ENCODE measurements around the gene TAC4. TPM values are rescaled to one million over a fixed set of nuclear protein-coding genes. Genes with fewer than 3 reads are reported as not detected.
"Not testable (repeated sequence)": the region's sequence is repeated elsewhere in the genome, so short reads cannot be mapped to it uniquely, and the experiment has no call there.

Gene TAC4
- total RNA-seq, 3 donors from 2014 or later (not counting 1 experiment from before 2014, with no cell fraction given): not detected

GRCh38 chr17:49832840-49833599 is 14.8 kb downstream of the TAC4 start:
- 69% methylated on average over 7 of the region's 7 CpGs for WGBS (ENCODE audit: insufficient coverage)
- no peak for DNase-seq
- Histone ChIP-seq H3K27ac (ENCODE audit: low read length) (no peak overlapping the region), H3K4me3 (ENCODE audit: low read length) (no peak overlapping the region), H3K36me3 (ENCODE audit: control insufficient read depth, insufficient read depth, low read length) (peaks cover 46% of the 10 kb centered on the region), H3K4me1 (ENCODE audit: control insufficient read depth, insufficient read depth, low read length) (no peaks in the 10 kb centered on the region), H3K9me3 (ENCODE audit: control insufficient read depth, insufficient read depth, low read length) (no peaks in the 10 kb centered on the region), H3K27me3 (ENCODE audit: control insufficient read depth, insufficient read depth, low read length) (no peaks in the 10 kb centered on the region)
- no peak for ATAC-seq
- Mint-ChIP-seq H3K27ac (peak overlapping the region in 1 of 2 donors; percentile 56), H3K36me3 (peaks cover 14% of the 10 kb centered on the region), H3K27me3 (ENCODE audit: low read depth in 2 of 2) (no peaks in the 10 kb centered on the region), H3K9me3 (no peaks in the 10 kb centered on the region), H3K4me3 (no peak overlapping the region), H3K4me1 (peaks cover 18 to 35% of the 10 kb centered on the region in 2 donors)
- TF ChIP-seq CTCF (IDR thresholded peaks at IDR 0.05): no peak
- intact Hi-C loops (cut with micrococcal nuclease): no loop called here

GRCh38 chr17:49830605-49831004 is 17.3 kb downstream of the TAC4 start:
- H3K27me3 Mint-ChIP-seq (ENCODE audit: low read depth in 2 of 2): no peaks in the 10 kb centered on the region
- no peak for TF ChIP-seq CTCF (IDR thresholded peaks at IDR 0.05)
- H3K9me3 Mint-ChIP-seq: no peaks in the 10 kb centered on the region
- H3K36me3 Mint-ChIP-seq: peaks cover 28% of the 10 kb centered on the region
- H3K9me3 ChIP-seq (ENCODE audit: control insufficient read depth, insufficient read depth, low read length): no peaks in the 10 kb centered on the region
- no peaks in the 10 kb centered on the region for H3K4me1 ChIP-seq (ENCODE audit: control insufficient read depth, insufficient read depth, low read length)
- H3K4me1 Mint-ChIP-seq: peaks cover 7 to 28% of the 10 kb centered on the region in 2 donors
- 100% methylated on average over 1 of the region's 1 CpG for WGBS (ENCODE audit: insufficient coverage)
- intact Hi-C loops (cut with micrococcal nuclease): no loop called here
- peaks cover 66% of the 10 kb centered on the region for H3K36me3 ChIP-seq (ENCODE audit: control insufficient read depth, insufficient read depth, low read length)
- no peak for DNase-seq
- peak overlapping the region in 1 of 2 donors; percentile 26 for H3K27ac Mint-ChIP-seq
- no peak overlapping the region for H3K4me3 ChIP-seq (ENCODE audit: low read length)
- no peak overlapping the region for H3K27ac ChIP-seq (ENCODE audit: low read length)
- H3K27me3 ChIP-seq (ENCODE audit: control insufficient read depth, insufficient read depth, low read length): no peaks in the 10 kb centered on the region
- H3K4me3 Mint-ChIP-seq: no peak overlapping the region
- ATAC-seq: no peak

GRCh38 chr17:49829026-49829425 is 18.8 kb downstream of the TAC4 start:
- Histone ChIP-seq H3K27me3 (ENCODE audit: control insufficient read depth, insufficient read depth, low read length) (no peaks in the 10 kb centered on the region), H3K27ac (ENCODE audit: low read length) (no peak overlapping the region), H3K4me1 (ENCODE audit: control insufficient read depth, insufficient read depth, low read length) (no peaks in the 10 kb centered on the region), H3K9me3 (ENCODE audit: control insufficient read depth, insufficient read depth, low read length) (no peaks in the 10 kb centered on the region), H3K36me3 (ENCODE audit: control insufficient read depth, insufficient read depth, low read length) (peaks cover 70% of the 10 kb centered on the region), H3K4me3 (ENCODE audit: low read length) (no peak overlapping the region)
- H3K27me3 Mint-ChIP-seq (ENCODE audit: low read depth in 2 of 2): no peaks in the 10 kb centered on the region
- no peak overlapping the region for H3K4me3 Mint-ChIP-seq
- DNase-seq: no peak
- no peaks in the 10 kb centered on the region for H3K9me3 Mint-ChIP-seq
- peaks cover 4 to 25% of the 10 kb centered on the region in 2 donors for H3K4me1 Mint-ChIP-seq
- intact Hi-C loops (cut with micrococcal nuclease): no loop called here
- no peak for ATAC-seq
- no peak for TF ChIP-seq CTCF (IDR thresholded peaks at IDR 0.05)
- H3K27ac Mint-ChIP-seq: peak overlapping the region in 1 of 2 donors; percentile 56
- peaks cover 39% of the 10 kb centered on the region for H3K36me3 Mint-ChIP-seq
- 97% methylated on average over 2 of the region's 2 CpGs for WGBS (ENCODE audit: insufficient coverage)

GRCh38 chr17:49828325-49828724 is 19.5 kb downstream of the TAC4 start:
- ATAC-seq; DNase-seq; H3K4me1 ChIP-seq (ENCODE audit: control insufficient read depth, insufficient read depth, low read length); H3K27me3 Mint-ChIP-seq (ENCODE audit: low read depth in 2 of 2); H3K9me3 Mint-ChIP-seq; H3K4me3 ChIP-seq (ENCODE audit: low read length); H3K9me3 ChIP-seq (ENCODE audit: control insufficient read depth, insufficient read depth, low read length); intact Hi-C loops (cut with micrococcal nuclease); H3K4me3 Mint-ChIP-seq; H3K27ac ChIP-seq (ENCODE audit: low read length); H3K27me3 ChIP-seq (ENCODE audit: control insufficient read depth, insufficient read depth, low read length): not testable (repeated sequence)
- H3K36me3 ChIP-seq (ENCODE audit: control insufficient read depth, insufficient read depth, low read length): peaks cover 70% of the 10 kb centered on the region
- 73% methylated on average over 2 of the region's 2 CpGs for WGBS (ENCODE audit: insufficient coverage)
- peak overlapping the region in 1 of 2 donors; percentile 56 for H3K27ac Mint-ChIP-seq
- H3K4me1 Mint-ChIP-seq: peaks cover 4 to 23% of the 10 kb centered on the region in 2 donors
- H3K36me3 Mint-ChIP-seq: peaks cover 46% of the 10 kb centered on the region
